HG02588 (cell line): ENCODE data around the gene USP9Y.
"Not testable (repeated sequence)": the region's sequence is repeated elsewhere in the genome, so short reads cannot be mapped to it uniquely, and the experiment has no call there.

Experiments
- ATAC-seq: cut with Tn5 transposase; IDR thresholded peaks from one replicate; pipeline ENCODE4 v1.9.1; 2021; ENCODE audit warnings: mild to moderate bottlenecking, moderate library complexity; ENCODE audit not compliant: unreplicated experiment

Gene USP9Y

GRCh38 chrY:12701181-12701695, at the start of gene USP9Y:
TSS of gene USP9Y (plus strand) at chrY:12701231. CDS start at chrY:12709448, 8,217 bp downstream.
- no peak for ATAC-seq

- no peak for ATAC-seq
Observed at GRCh38 chrY:12651621-12652036, 49.4 kb upstream of the USP9Y start.

- peak; percentile 72 for ATAC-seq
Observed at GRCh38 chrY:12661745-12662681, 39.0 kb upstream of the USP9Y start.

GRCh38 chrY:12662745-12663591, 38.1 kb upstream of the USP9Y start:
- ATAC-seq: no peak

GRCh38 chrY:12663845-12664244, 37.2 kb upstream of the USP9Y start:
- ATAC-seq: not testable (repeated sequence)

- no peak for ATAC-seq
Observed at GRCh38 chrY:12678111-12678510, 22.9 kb upstream of the USP9Y start.

GRCh38 chrY:12681535-12681934, 19.5 kb upstream of the USP9Y start:
- no peak for ATAC-seq

GRCh38 chrY:12688337-12688736, 12.7 kb upstream of the USP9Y start:
- no peak for ATAC-seq

- no peak for ATAC-seq
Observed at GRCh38 chrY:12700087-12700486, 944 bp upstream of the USP9Y start.

GRCh38 chrY:12702174-12702573, 1.1 kb downstream of the USP9Y start:
- no peak for ATAC-seq

- ATAC-seq: no peak
Observed at GRCh38 chrY:12710460-12710859, 9.4 kb downstream of the USP9Y start.

GRCh38 chrY:12715376-12715775, 14.3 kb downstream of the USP9Y start:
- no peak for ATAC-seq

GRCh38 chrY:12729746-12730145, 28.7 kb downstream of the USP9Y start:
- no peak for ATAC-seq

- peak; percentile 96 for ATAC-seq
Observed at GRCh38 chrY:12733625-12734024, 32.6 kb downstream of the USP9Y start.

- ATAC-seq: peak; percentile 22
Observed at GRCh38 chrY:12734051-12734450, 33.0 kb downstream of the USP9Y start.

GRCh38 chrY:12741414-12741813, 40.4 kb downstream of the USP9Y start:
- no peak for ATAC-seq

GRCh38 chrY:12742725-12743124, 41.7 kb downstream of the USP9Y start:
- ATAC-seq: no peak

- no peak for ATAC-seq
Observed at GRCh38 chrY:12744091-12744490, 43.1 kb downstream of the USP9Y start.

GRCh38 chrY:12749293-12749692, 48.3 kb downstream of the USP9Y start:
- no peak for ATAC-seq

- ATAC-seq: no peak
Observed at GRCh38 chrY:12752856-12753255, 51.8 kb downstream of the USP9Y start.

- no peak for ATAC-seq
Observed at GRCh38 chrY:12756021-12756420, 55.0 kb downstream of the USP9Y start.
